HG02840 (cell line): ENCODE results near the gene IQCM.

Experiments used
- ATAC-seq: cut with Tn5 transposase; IDR thresholded peaks from one replicate; pipeline ENCODE4 v1.9.1; 2021; ENCODE audit warnings: mild to moderate bottlenecking, moderate library complexity, moderate number of reproducible peaks; ENCODE audit not compliant: unreplicated experiment, low FRiP score

The IQCM gene

GRCh38 chr4:149715822-149716585 lies 99.6 kb downstream of the IQCM start:
- ATAC-seq: no peak

- no peak for ATAC-seq
These were observed 102.6 kb downstream of the IQCM start for GRCh38 chr4:149713031-149713430.

- no peak for ATAC-seq
These were observed 103.9 kb downstream of the IQCM start for GRCh38 chr4:149711593-149712365.

- ATAC-seq: no peak
These were observed 106.0 kb downstream of the IQCM start for GRCh38 chr4:149709640-149710039.

- no peak for ATAC-seq
These were observed 107.0 kb downstream of the IQCM start for GRCh38 chr4:149708513-149709130.

- ATAC-seq: no peak
These were observed 107.8 kb downstream of the IQCM start for GRCh38 chr4:149707862-149708261.

GRCh38 chr4:149706942-149707341 lies 108.7 kb downstream of the IQCM start:
- ATAC-seq: no peak

GRCh38 chr4:149702414-149703293 lies 113.0 kb downstream of the IQCM start:
- ATAC-seq: no peak

GRCh38 chr4:149701435-149702156 lies 114.0 kb downstream of the IQCM start:
- ATAC-seq: no peak

- no peak for ATAC-seq
These were observed 115.4 kb downstream of the IQCM start for GRCh38 chr4:149700272-149700671.

GRCh38 chr4:149699642-149700041 lies 116.0 kb downstream of the IQCM start:
- no peak for ATAC-seq

- ATAC-seq: no peak
These were observed 124.9 kb downstream of the IQCM start for GRCh38 chr4:149690726-149691125.

GRCh38 chr4:149684516-149684915 lies 131.1 kb downstream of the IQCM start:
- no peak for ATAC-seq

- peak; percentile 73 for ATAC-seq
These were observed 139.6 kb downstream of the IQCM start for GRCh38 chr4:149676076-149676475.

GRCh38 chr4:149645790-149646189 lies 169.9 kb downstream of the IQCM start:
- ATAC-seq: no peak

GRCh38 chr4:149638073-149638472 lies 177.6 kb downstream of the IQCM start:
- no peak for ATAC-seq

GRCh38 chr4:149634368-149634767 lies 181.3 kb downstream of the IQCM start:
- ATAC-seq: no peak

GRCh38 chr4:149631629-149632028 lies 184.0 kb downstream of the IQCM start:
- no peak for ATAC-seq

- no peak for ATAC-seq
These were observed 185.6 kb downstream of the IQCM start for GRCh38 chr4:149630064-149630463.
